WTC11 (cell line): ENCODE results near the gene ZNF732. TPM values are rescaled to one million over a fixed set of nuclear protein-coding genes. Genes with fewer than 3 reads are reported as not detected.

Experiments
- ATAC-seq: fragments of 200-7000 bp; cut with Tn5 transposase; 2 replicates; pipeline ENCODE4 v1.10.0; 2021; ENCODE audit warnings: mild to moderate bottlenecking, moderate library complexity
- CTCF ChIA-PET: fragments of 300-600 bp; sonication (Branson Sonifier 250); formaldehyde crosslinking; loops from one replicate; lab custom pipeline; 2021; ENCODE audit warnings: antibody characterized with exemption; lab: Charles Lee
- POLR2A ChIA-PET: fragments of 350-600 bp; sonication (Branson Sonifier 250); formaldehyde crosslinking; loops from one replicate; lab custom pipeline; 2021; ENCODE audit warnings: antibody characterized with exemption; lab: Charles Lee
- DNase-seq: peaks from one replicate; pipeline ENCODE4 v3.0.0; 2021; ENCODE audit warnings: low spot score
- H3K27ac Mint-ChIP-seq: 2 replicates; pipeline ENCODE4 v1.8.0; 2021; ENCODE audit warnings: mixed read lengths
- H3K27me3 Mint-ChIP-seq: 2 replicates; pipeline ENCODE4 v1.8.0; 2021; ENCODE audit warnings: low read depth, mild to moderate bottlenecking, moderate library complexity, mixed read lengths
- H3K36me3 Mint-ChIP-seq: 2 replicates; pipeline ENCODE4 v1.8.0; 2021; ENCODE audit warnings: mixed read lengths
- H3K4me1 Mint-ChIP-seq: 2 replicates; pipeline ENCODE4 v1.8.0; 2022; ENCODE audit warnings: mixed read lengths
- H3K4me3 Mint-ChIP-seq: 2 replicates; pipeline ENCODE4 v1.8.0; 2021; ENCODE audit warnings: mild to moderate bottlenecking, moderate library complexity, mixed read lengths
- H3K9me3 Mint-ChIP-seq: 2 replicates; pipeline ENCODE4 v1.8.0; 2021; ENCODE audit warnings: mixed read lengths
- CBFB ChIP-seq: sonication (generic); formaldehyde crosslinking; IDR thresholded peaks from 2 replicates; pipeline ENCODE4 v1.8.1; 2022; ENCODE audit warnings: mild to moderate bottlenecking, low read depth, missing genetic modification reagents
- CREB1 ChIP-seq: sonication (generic); formaldehyde crosslinking; IDR thresholded peaks from 2 replicates; pipeline ENCODE4 v1.8.0; 2023; ENCODE audit warnings: mild to moderate bottlenecking, missing genetic modification reagents
- E2F5 ChIP-seq: sonication (generic); formaldehyde crosslinking; IDR thresholded peaks from 2 replicates; pipeline ENCODE4 v1.8.1; 2022; ENCODE audit warnings: mild to moderate bottlenecking, moderate library complexity, missing genetic modification reagents
- ERG ChIP-seq: fragments of 250-450 bp; sonication (Bioruptor Pico); IDR thresholded peaks from 2 replicates; pipeline ENCODE4 v1.8.0; 2021; ENCODE audit warnings: mild to moderate bottlenecking
- ETV6 ChIP-seq: sonication (generic); formaldehyde crosslinking; IDR thresholded peaks from 2 replicates; pipeline ENCODE4 v1.8.1; 2022; ENCODE audit warnings: mild to moderate bottlenecking, missing genetic modification reagents
- FOXP1 ChIP-seq: sonication (generic); formaldehyde crosslinking; IDR thresholded peaks from 2 replicates; pipeline ENCODE4 v1.8.0; 2022; ENCODE audit warnings: missing genetic modification reagents, mild to moderate bottlenecking, moderate library complexity, borderline replicate concordance
- FOXP4 ChIP-seq: sonication (generic); formaldehyde crosslinking; IDR thresholded peaks from 2 replicates; pipeline ENCODE4 v1.8.0; 2022; ENCODE audit warnings: mild to moderate bottlenecking, missing genetic modification reagents
- GTF2I ChIP-seq: fragments of 250-450 bp; sonication (Bioruptor Pico); conservative IDR thresholded peaks from 2 replicates; pipeline ENCODE4 v1.4.0; 2021; ENCODE audit warnings: mild to moderate bottlenecking
- HMGA2 ChIP-seq: fragments of 250-450 bp; sonication (Bioruptor Pico); IDR thresholded peaks from 2 replicates; pipeline ENCODE4 v1.4.0; 2021; ENCODE audit warnings: mild to moderate bottlenecking, moderate library complexity
- HMGXB4 ChIP-seq: sonication (generic); formaldehyde crosslinking; IDR thresholded peaks from 2 replicates; pipeline ENCODE4 v1.8.1; 2023; ENCODE audit warnings: mild to moderate bottlenecking, moderate library complexity, missing genetic modification reagents
- MAX ChIP-seq: sonication (generic); formaldehyde crosslinking; IDR thresholded peaks from 2 replicates; pipeline ENCODE4 v1.8.0; 2022; ENCODE audit warnings: mild to moderate bottlenecking, missing genetic modification reagents
- NFE2L1 ChIP-seq: sonication (generic); formaldehyde crosslinking; IDR thresholded peaks from 2 replicates; pipeline ENCODE4 v1.8.1; 2023; ENCODE audit warnings: missing genetic modification reagents
- PREB ChIP-seq: sonication (generic); formaldehyde crosslinking; IDR thresholded peaks from 2 replicates; pipeline ENCODE4 v1.8.1; 2022; ENCODE audit warnings: mild to moderate bottlenecking, missing genetic modification reagents, moderate library complexity, borderline replicate concordance
- TEAD1 ChIP-seq: sonication (generic); formaldehyde crosslinking; IDR thresholded peaks from 2 replicates; pipeline ENCODE4 v1.8.0; 2022; ENCODE audit warnings: mild to moderate bottlenecking, missing genetic modification reagents
- ZBTB21 ChIP-seq: sonication (generic); formaldehyde crosslinking; IDR thresholded peaks from 2 replicates; pipeline ENCODE4 v1.8.1; 2023; ENCODE audit warnings: mild to moderate bottlenecking, missing genetic modification reagents, borderline replicate concordance
- ZNF396 ChIP-seq: fragments of 250-450 bp; sonication (Bioruptor Pico); IDR thresholded peaks from 2 replicates; pipeline ENCODE4 v1.8.0; 2021; ENCODE audit warnings: mild to moderate bottlenecking, moderate library complexity, borderline replicate concordance
- ZNF423 ChIP-seq: fragments of 250-450 bp; sonication (Bioruptor Pico); IDR thresholded peaks from 2 replicates; pipeline ENCODE4 v2.1.2; 2022; ENCODE audit warnings: mild to moderate bottlenecking, moderate library complexity
- ZNF671 ChIP-seq: fragments of 250-450 bp; sonication (Bioruptor Pico); IDR thresholded peaks from 2 replicates; pipeline ENCODE4 v1.8.0; 2021; ENCODE audit warnings: mild to moderate bottlenecking
- total RNA-seq: library from RNA; stranded (reverse); gene quantifications from 3 replicates; pipeline ENCODE4 v1.2.3, GENCODE V29; 2021

Gene ZNF732
- total RNA-seq, 1 experiment from 2014 or later = 33.8 TPM

GRCh38 chr4:336893-337142 is 31.5 kb upstream of the ZNF732 start:
- DNase-seq (no peak), ATAC-seq (peak; percentile 3)
- ChIA-PET POLR2A (no interaction called here), CTCF (interaction anchor here (1.8 kb wide), 1 partner anchor 32 kb away, joined by 4 read pairs; the partner anchor contains the start of gene ZNF732)
- peak overlapping the region; percentile 99 for H3K4me3 Mint-ChIP-seq
- H3K4me1 Mint-ChIP-seq = peaks cover 37% of the 10 kb centered on the region
- H3K9me3 Mint-ChIP-seq = no peaks in the 10 kb centered on the region
- H3K27me3 Mint-ChIP-seq = peaks cover 16% of the 10 kb centered on the region; the same call in 1 of the 2 replicates
- peaks cover 9% of the 10 kb centered on the region for H3K36me3 Mint-ChIP-seq
- TF ChIP-seq ERG (CRISPR knock-in tag) (no peak), GTF2I (CRISPR knock-in tag) (peak; percentile 77), TEAD1 (no peak), HMGXB4 (CRISPR knock-in tag) (no peak), ZNF671 (CRISPR knock-in tag) (no peak), CBFB (CRISPR knock-in tag) (no peak), CREB1 (no peak), ZNF396 (CRISPR knock-in tag) (no peak), HMGA2 (CRISPR knock-in tag) (no peak), E2F5 (CRISPR knock-in tag) (no peak), ZBTB21 (CRISPR knock-in tag) (0 out of 2 replicates have a peak, but pooled peaks have one; percentile 13), PREB (CRISPR knock-in tag) (no peak)
- no peak overlapping the region; the same call in 1 of the 2 replicates for H3K27ac Mint-ChIP-seq

GRCh38 chr4:336099-336892 is 31.0 kb upstream of the ZNF732 start:
- DNase-seq (peak; percentile 27), ATAC-seq (peak; percentile 1)
- Mint-ChIP-seq H3K4me3 (peak overlapping the region; percentile 99), H3K36me3 (peaks cover 7% of the 10 kb centered on the region), H3K27me3 (peaks cover 16% of the 10 kb centered on the region; the same call in 1 of the 2 replicates), H3K4me1 (peaks cover 37% of the 10 kb centered on the region), H3K9me3 (no peaks in the 10 kb centered on the region), H3K27ac (no peak overlapping the region)
- CTCF ChIA-PET = no interaction called here
- POLR2A ChIA-PET = no interaction called here
- TF ChIP-seq FOXP4 (CRISPR knock-in tag) (0 out of 2 replicates have a peak, but pooled peaks have one; percentile 36), MAX (CRISPR knock-in tag) (peak; percentile 43; the same call in 1 of the 2 replicates), FOXP1 (peak; percentile 54; the same call in 1 of the 2 replicates), ZNF423 (CRISPR knock-in tag) (no peak), ETV6 (0 out of 2 replicates have a peak, but pooled peaks have one; percentile 41), NFE2L1 (CRISPR knock-in tag) (no peak)
